ENCODE data around the gene OPCML. TPM values are rescaled to one million over a fixed set of nuclear protein-coding genes. Genes with fewer than 3 reads are reported as not detected.

OPCML gene
- polyA plus RNA-seq, 1 donor (not counting 4 experiments of a cell fraction or from before 2014, with no cell fraction given), result 0.04 TPM

DNA sequence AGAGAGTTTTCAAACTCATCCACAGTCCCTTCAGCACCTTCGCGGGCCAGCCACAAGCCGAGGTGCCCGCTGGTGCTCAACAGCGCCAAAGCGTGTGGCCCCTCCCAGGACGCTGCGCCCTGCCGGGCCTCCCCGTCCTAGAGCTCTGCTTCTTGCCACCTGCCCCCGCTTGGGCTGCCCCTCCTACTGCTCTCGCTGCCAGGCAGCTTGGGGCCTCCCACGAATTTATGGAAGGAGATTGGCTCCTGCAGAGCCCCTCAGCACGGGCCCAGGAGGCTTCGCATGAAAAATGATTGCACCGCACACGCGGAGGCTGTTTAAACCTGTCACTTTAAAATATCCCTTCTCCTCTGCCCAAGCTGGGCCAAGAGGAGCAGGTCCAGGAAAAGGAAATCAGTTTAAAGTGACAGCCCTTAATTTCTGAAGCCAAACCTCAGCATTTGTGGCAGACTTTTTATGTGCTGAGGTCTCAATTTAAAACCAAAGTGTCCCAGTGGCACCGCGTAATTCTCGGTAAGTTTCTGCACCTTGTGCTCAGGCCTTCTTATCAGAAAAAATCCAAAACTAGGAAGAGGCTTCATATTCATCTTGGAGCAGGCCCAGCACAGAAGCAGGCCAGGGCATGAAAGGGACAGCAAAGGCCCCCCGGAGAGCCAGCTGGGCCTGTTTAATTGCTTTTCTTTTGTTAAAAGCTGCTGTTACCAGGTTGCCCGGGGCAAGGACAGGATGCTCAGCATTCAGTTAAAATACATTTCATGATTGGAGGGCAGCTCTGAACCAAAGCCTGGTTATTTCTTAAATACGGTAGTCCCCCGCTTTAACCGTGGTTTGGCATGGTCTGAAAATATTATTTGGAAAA, 303.6 kb downstream of the OPCML start:
- H3K9ac ChIP-seq (ENCODE audit: control insufficient read depth, extremely low read depth, insufficient read depth, low read length), result no peak overlapping the region
- FAIRE-seq (no peak), DNase-seq (ENCODE audit: low read depth, low spot score) (no peak)
- TF ChIP-seq, protein P1, sequence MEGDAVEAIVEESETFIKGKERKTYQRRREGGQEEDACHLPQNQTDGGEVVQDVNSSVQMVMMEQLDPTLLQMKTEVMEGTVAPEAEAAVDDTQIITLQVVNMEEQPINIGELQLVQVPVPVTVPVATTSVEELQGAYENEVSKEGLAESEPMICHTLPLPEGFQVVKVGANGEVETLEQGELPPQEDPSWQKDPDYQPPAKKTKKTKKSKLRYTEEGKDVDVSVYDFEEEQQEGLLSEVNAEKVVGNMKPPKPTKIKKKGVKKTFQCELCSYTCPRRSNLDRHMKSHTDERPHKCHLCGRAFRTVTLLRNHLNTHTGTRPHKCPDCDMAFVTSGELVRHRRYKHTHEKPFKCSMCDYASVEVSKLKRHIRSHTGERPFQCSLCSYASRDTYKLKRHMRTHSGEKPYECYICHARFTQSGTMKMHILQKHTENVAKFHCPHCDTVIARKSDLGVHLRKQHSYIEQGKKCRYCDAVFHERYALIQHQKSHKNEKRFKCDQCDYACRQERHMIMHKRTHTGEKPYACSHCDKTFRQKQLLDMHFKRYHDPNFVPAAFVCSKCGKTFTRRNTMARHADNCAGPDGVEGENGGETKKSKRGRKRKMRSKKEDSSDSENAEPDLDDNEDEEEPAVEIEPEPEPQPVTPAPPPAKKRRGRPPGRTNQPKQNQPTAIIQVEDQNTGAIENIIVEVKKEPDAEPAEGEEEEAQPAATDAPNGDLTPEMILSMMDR (optimal IDR thresholded peaks at IDR 0.05 in 1 of 3, IDR thresholded peaks at IDR 0.05 in 1 of 3, conservative IDR thresholded peaks at IDR 0.05 in 1 of 3; ENCODE audit: extremely low read depth in 1 of 3, insufficient read depth in 2 of 3, low read length in 3 of 3), result no peak
- TF ChIP-seq EZH2 (IDR thresholded peaks at IDR 0.05; ENCODE audit: low read length), result no peak
- H3K4me3 ChIP-seq (ENCODE audit: control insufficient read depth in 2 of 3, extremely low read depth in 1 of 3, insufficient read depth in 2 of 3, low read depth in 1 of 3, low read length in 3 of 3), result no peak overlapping the region
- dilution Hi-C loops (cut with MboI; ENCODE audit: extremely low pct_ligation_motif_present, low sequenced_read_pairs), result no loop called here
- H3K27ac ChIP-seq (ENCODE audit: control insufficient read depth, insufficient read depth, low read length), result no peak overlapping the region
- no peaks in the 10 kb centered on the region for H3K4me1 ChIP-seq (ENCODE audit: control insufficient read depth, extremely low read depth, insufficient read depth, low read length)
- H3K36me3 ChIP-seq (ENCODE audit: control insufficient read depth in 2 of 2, extremely low read depth in 1 of 2, insufficient read depth in 2 of 2, low read length in 2 of 2), result no peaks in the 10 kb centered on the region
- no peak overlapping the region for H2AFZ ChIP-seq (ENCODE audit: control insufficient read depth, low read length)
- H4K20me1 ChIP-seq (ENCODE audit: control insufficient read depth, extremely low read depth, insufficient read depth, low read length), result no peaks in the 10 kb centered on the region
- no peaks in the 10 kb centered on the region for H3K9me3 ChIP-seq (ENCODE audit: control insufficient read depth, low read depth, low read length)
- H3K27me3 ChIP-seq (ENCODE audit: control insufficient read depth, extremely low read depth, insufficient read depth, low read length), result no peaks in the 10 kb centered on the region
- no peak overlapping the region for H3K4me2 ChIP-seq (ENCODE audit: control insufficient read depth, extremely low read depth, insufficient read depth, low read depth, low read length)
- no peaks in the 10 kb centered on the region for H3K79me2 ChIP-seq (ENCODE audit: control insufficient read depth, insufficient read depth, low read length)
- no peaks in the 10 kb centered on the region for H3K9me1 ChIP-seq (ENCODE audit: control insufficient read depth, extremely low read depth, insufficient read depth, low read length)

DNA sequence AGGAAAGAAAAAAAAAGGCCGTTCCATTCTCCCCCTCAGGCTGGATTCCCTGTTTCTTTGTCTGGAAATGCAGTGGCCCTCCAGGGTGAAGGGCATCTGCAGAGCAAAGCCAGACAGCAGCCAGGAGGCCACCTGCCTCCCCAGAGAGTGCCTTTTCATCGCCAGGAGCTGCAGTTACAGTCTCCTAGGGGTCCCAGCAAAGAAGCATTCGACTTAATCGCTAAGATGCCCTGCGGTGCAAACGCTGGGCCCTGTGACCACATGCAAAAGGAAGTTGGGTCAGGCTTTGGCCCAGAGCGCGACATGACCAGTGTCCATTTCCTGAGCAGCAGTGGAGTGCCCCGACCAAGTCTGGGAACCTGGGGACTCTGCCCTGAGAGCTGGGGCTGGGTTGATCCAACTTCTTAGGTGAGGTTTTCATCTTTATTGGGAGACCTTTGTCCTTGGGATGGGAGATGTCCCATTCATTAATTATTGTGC, 304.6 kb downstream of the OPCML start:
- Histone ChIP-seq H2AFZ (ENCODE audit: control insufficient read depth, low read length) (no peak overlapping the region), H3K4me1 (ENCODE audit: control insufficient read depth, extremely low read depth, insufficient read depth, low read length) (no peaks in the 10 kb centered on the region), H3K9me1 (ENCODE audit: control insufficient read depth, extremely low read depth, insufficient read depth, low read length) (no peaks in the 10 kb centered on the region), H3K9ac (ENCODE audit: control insufficient read depth, extremely low read depth, insufficient read depth, low read length) (no peak overlapping the region), H3K27ac (ENCODE audit: control insufficient read depth, insufficient read depth, low read length) (no peak overlapping the region), H3K36me3 (ENCODE audit: control insufficient read depth in 2 of 2, extremely low read depth in 1 of 2, insufficient read depth in 2 of 2, low read length in 2 of 2) (no peaks in the 10 kb centered on the region), H3K9me3 (ENCODE audit: control insufficient read depth, low read depth, low read length) (peaks cover 1% of the 10 kb centered on the region), H3K4me2 (ENCODE audit: control insufficient read depth, extremely low read depth, insufficient read depth, low read depth, low read length) (no peak overlapping the region), H3K27me3 (ENCODE audit: control insufficient read depth, extremely low read depth, insufficient read depth, low read length) (no peaks in the 10 kb centered on the region), H4K20me1 (ENCODE audit: control insufficient read depth, extremely low read depth, insufficient read depth, low read length) (no peaks in the 10 kb centered on the region), H3K79me2 (ENCODE audit: control insufficient read depth, insufficient read depth, low read length) (no peaks in the 10 kb centered on the region), H3K4me3 (ENCODE audit: control insufficient read depth in 2 of 3, extremely low read depth in 1 of 3, insufficient read depth in 2 of 3, low read depth in 1 of 3, low read length in 3 of 3) (no peak overlapping the region)
- FAIRE-seq (no peak), DNase-seq (ENCODE audit: low read depth, low spot score) (no peak)
- TF ChIP-seq, protein P1 (optimal IDR thresholded peaks at IDR 0.05 in 1 of 3, IDR thresholded peaks at IDR 0.05 in 1 of 3, conservative IDR thresholded peaks at IDR 0.05 in 1 of 3; ENCODE audit: extremely low read depth in 1 of 3, insufficient read depth in 2 of 3, low read length in 3 of 3), result no peak
- TF ChIP-seq EZH2 (IDR thresholded peaks at IDR 0.05; ENCODE audit: low read length), result no peak
- dilution Hi-C loops (cut with MboI; ENCODE audit: extremely low pct_ligation_motif_present, low sequenced_read_pairs), result no loop called here

All from keratinocyte (primary cell).